IMR-90 (cell line): ENCODE data around the gene IGFBP3.

ENCODE experiments used
- CEBPB ChIP-seq: IDR thresholded peaks from 2 replicates; pipeline ENCODE4 v1.6.1; 2012; ENCODE audit warnings: low read depth, low read length, improper control_type of control experiment
- FOS ChIP-seq: fragments of 150-350 bp; IDR thresholded peaks from 2 replicates; pipeline ENCODE4 v1.6.1; 2016; ENCODE audit warnings: low read depth, low read length
- MAZ ChIP-seq: IDR thresholded peaks from 2 replicates; pipeline ENCODE4 v1.6.1; 2012; ENCODE audit warnings: low read depth, mild to moderate bottlenecking, low read length, improper control_type of control experiment, moderate library complexity, borderline replicate concordance
- MXI1 ChIP-seq: IDR thresholded peaks from 2 replicates; pipeline ENCODE4 v1.6.1; 2012; ENCODE audit warnings: low read depth, mild to moderate bottlenecking, low read length, moderate library complexity, borderline replicate concordance
- POLR2A ChIP-seq: IDR thresholded peaks from 2 replicates; pipeline ENCODE4 v1.6.1; 2012; ENCODE audit warnings: mild to moderate bottlenecking, low read depth, low read length
- RAD21 ChIP-seq: IDR thresholded peaks from 2 replicates; pipeline ENCODE4 v1.6.1; 2012; ENCODE audit warnings: low read length, improper control_type of control experiment
- RCOR1 ChIP-seq: IDR thresholded peaks from 2 replicates; pipeline ENCODE4 v1.6.1; 2012; ENCODE audit warnings: mild to moderate bottlenecking, low read length, improper control_type of control experiment; ENCODE audit not compliant: insufficient replicate concordance
- RFX5 ChIP-seq: IDR thresholded peaks from 2 replicates; pipeline ENCODE4 v1.8.0; 2012; ENCODE audit warnings: low read depth, mild to moderate bottlenecking, low read length, moderate library complexity
- SMC3 ChIP-seq: fragments of 150-350 bp; IDR thresholded peaks from 2 replicates; pipeline ENCODE4 v1.6.1; 2016; ENCODE audit warnings: low read depth, mild to moderate bottlenecking, antibody characterized with exemption, low read length, moderate library complexity
- TF ChIP-seq, protein P1 (sequence below): conservative IDR thresholded peaks from 2 replicates; pipeline ENCODE4 v1.5.1; 2012; ENCODE audit warnings: mild to moderate bottlenecking, low read depth, low read length, improper control_type of control experiment
- TF ChIP-seq, protein P2 (sequence below): fragments of 150-350 bp; IDR thresholded peaks from 2 replicates; pipeline ENCODE4 v1.6.1; 2017; ENCODE audit warnings: mild to moderate bottlenecking, antibody characterized with exemption, low read length, low read depth

DNA sequence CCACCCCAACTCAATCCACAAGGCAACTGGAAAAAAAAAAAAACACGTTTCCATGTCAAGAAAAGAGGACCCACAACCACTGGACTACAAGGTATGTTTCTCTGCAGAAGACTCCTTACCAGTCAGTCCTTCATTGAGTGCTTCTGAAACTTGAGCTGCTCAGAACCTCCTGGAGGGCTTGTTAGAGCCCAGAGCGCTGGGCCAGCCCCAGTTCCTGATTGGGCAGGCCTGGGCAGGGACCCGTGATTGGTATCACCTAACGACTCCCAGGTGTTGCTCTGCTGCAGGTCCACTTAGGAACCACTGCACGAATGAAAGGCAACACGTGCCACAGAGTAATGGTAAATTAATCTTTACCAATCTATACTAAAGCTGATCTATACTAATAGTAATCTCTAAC is 47.7 kb downstream of the IGFBP3 start:
- TF ChIP-seq, protein P1, sequence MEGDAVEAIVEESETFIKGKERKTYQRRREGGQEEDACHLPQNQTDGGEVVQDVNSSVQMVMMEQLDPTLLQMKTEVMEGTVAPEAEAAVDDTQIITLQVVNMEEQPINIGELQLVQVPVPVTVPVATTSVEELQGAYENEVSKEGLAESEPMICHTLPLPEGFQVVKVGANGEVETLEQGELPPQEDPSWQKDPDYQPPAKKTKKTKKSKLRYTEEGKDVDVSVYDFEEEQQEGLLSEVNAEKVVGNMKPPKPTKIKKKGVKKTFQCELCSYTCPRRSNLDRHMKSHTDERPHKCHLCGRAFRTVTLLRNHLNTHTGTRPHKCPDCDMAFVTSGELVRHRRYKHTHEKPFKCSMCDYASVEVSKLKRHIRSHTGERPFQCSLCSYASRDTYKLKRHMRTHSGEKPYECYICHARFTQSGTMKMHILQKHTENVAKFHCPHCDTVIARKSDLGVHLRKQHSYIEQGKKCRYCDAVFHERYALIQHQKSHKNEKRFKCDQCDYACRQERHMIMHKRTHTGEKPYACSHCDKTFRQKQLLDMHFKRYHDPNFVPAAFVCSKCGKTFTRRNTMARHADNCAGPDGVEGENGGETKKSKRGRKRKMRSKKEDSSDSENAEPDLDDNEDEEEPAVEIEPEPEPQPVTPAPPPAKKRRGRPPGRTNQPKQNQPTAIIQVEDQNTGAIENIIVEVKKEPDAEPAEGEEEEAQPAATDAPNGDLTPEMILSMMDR = no peak
- TF ChIP-seq SMC3 (no peak), POLR2A (no peak), MXI1 (no peak), CEBPB (no peak), RFX5 (no peak), FOS (no peak), MAZ (no peak), RCOR1 (no peak), RAD21 (no peak)
- TF ChIP-seq, protein P2, sequence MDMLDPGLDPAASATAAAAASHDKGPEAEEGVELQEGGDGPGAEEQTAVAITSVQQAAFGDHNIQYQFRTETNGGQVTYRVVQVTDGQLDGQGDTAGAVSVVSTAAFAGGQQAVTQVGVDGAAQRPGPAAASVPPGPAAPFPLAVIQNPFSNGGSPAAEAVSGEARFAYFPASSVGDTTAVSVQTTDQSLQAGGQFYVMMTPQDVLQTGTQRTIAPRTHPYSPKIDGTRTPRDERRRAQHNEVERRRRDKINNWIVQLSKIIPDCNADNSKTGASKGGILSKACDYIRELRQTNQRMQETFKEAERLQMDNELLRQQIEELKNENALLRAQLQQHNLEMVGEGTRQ = no peak
